Right lobe of liver (tissue), 4 donors: Measurements from ENCODE around the gene SDHA.
"Not testable (repeated sequence)": the region's sequence is repeated elsewhere in the genome, so short reads cannot be mapped to it uniquely, and the experiment has no call there.

ENCODE experiments used
- CTCF ChIP-seq, 4 donors: fragments of 200-600 bp in 3 of 4; fragments of 450-650 bp in 1 of 4; IDR thresholded peaks; one replicate each; pipeline versions ENCODE4 v1.5.1 to v1.8.0; 2016 to 2022; ENCODE audit warnings: antibody characterized with exemption in 4 of 4, mild to moderate bottlenecking in 2 of 4
- POLR2A ChIP-seq: fragments of 450-650 bp; IDR thresholded peaks from one replicate; pipeline ENCODE4 v1.6.1; 2017; ENCODE audit warnings: antibody characterized with exemption, mild to moderate bottlenecking
- donor health status: DM: no; HTN: no; CAD: no.
- donor health status: DM: no; HTN: no; CAD: no.
- donor health status: DM: no; HTN: yes; CAD: no.

- not testable (repeated sequence) for TF ChIP-seq CTCF (IDR thresholded peaks at IDR 0.05); POLR2A
Measured at GRCh38 chr5:256347-256746, 38.2 kb downstream of the SDHA start.
